H9 (cell line): Measurements from ENCODE around the gene ARID1B. TPM values are rescaled to one million over a fixed set of nuclear protein-coding genes. Genes with fewer than 3 reads are reported as not detected.

Experiments
- DNase-seq: peaks from one replicate; pipeline ENCODE4 v3.0.0-alpha.2; 2017
- H2AFZ ChIP-seq: one replicate; pipeline ENCODE4 v1.6.1; 2013; ENCODE audit warnings: mild to moderate bottlenecking, low read length, control low read depth, moderate library complexity
- H2AK5ac ChIP-seq: 2 replicates; pipeline ENCODE4 v1.6.1; 2013; ENCODE audit warnings: low read length, control low read depth, mixed read lengths; ENCODE audit not compliant: insufficient read length
- H2BK120ac ChIP-seq: one replicate; pipeline ENCODE4 v1.6.1; 2013; ENCODE audit warnings: low read depth, mild to moderate bottlenecking, low read length, control low read depth, inconsistent platforms; ENCODE audit not compliant: poor library complexity, severe bottlenecking
- H2BK12ac ChIP-seq: 2 replicates; pipeline ENCODE4 v1.6.1; 2013; ENCODE audit warnings: low read length, control low read depth, mixed read lengths, low read depth; ENCODE audit not compliant: insufficient read length
- H2BK15ac ChIP-seq: 2 replicates; pipeline ENCODE4 v1.6.1; 2013; ENCODE audit warnings: low read depth, low read length, control low read depth
- H2BK20ac ChIP-seq: one replicate; pipeline ENCODE4 v1.6.1; 2013; ENCODE audit warnings: low read depth, mild to moderate bottlenecking, low read length, control low read depth, inconsistent platforms; ENCODE audit not compliant: poor library complexity, severe bottlenecking
- H2BK5ac ChIP-seq: 2 replicates; pipeline ENCODE4 v1.6.1; 2013; ENCODE audit warnings: low read length, control low read depth, mixed read lengths; ENCODE audit not compliant: insufficient read length
- H3K14ac ChIP-seq: 2 replicates; pipeline ENCODE4 v1.6.1; 2013; ENCODE audit warnings: low read length, control low read depth; ENCODE audit not compliant: insufficient read depth
- H3K18ac ChIP-seq: 2 replicates; pipeline ENCODE4 v1.6.1; 2013; ENCODE audit warnings: low read depth, mild to moderate bottlenecking, mixed read lengths, low read length, control low read depth; ENCODE audit not compliant: insufficient read length
- H3K23ac ChIP-seq: 2 replicates; pipeline ENCODE4 v1.6.1; 2013; ENCODE audit warnings: low read length, control low read depth, mixed read lengths, low read depth; ENCODE audit not compliant: insufficient read length
- H3K23me2 ChIP-seq: 2 replicates; pipeline ENCODE4 v1.6.1; 2013; ENCODE audit warnings: low read depth, mild to moderate bottlenecking, mixed read lengths, low read length, control low read depth; ENCODE audit not compliant: insufficient read length, poor library complexity, severe bottlenecking
- H3K27ac ChIP-seq: 2 replicates; pipeline ENCODE4 v1.5.1; 2013; ENCODE audit warnings: low read length, control low read depth, mixed read lengths, low read depth; ENCODE audit not compliant: insufficient read length
- H3K27me3 ChIP-seq: 2 replicates; pipeline ENCODE4 v1.6.1; 2013; ENCODE audit warnings: low read length, control low read depth, inconsistent platforms; ENCODE audit not compliant: insufficient read depth
- H3K4ac ChIP-seq: 2 replicates; pipeline ENCODE4 v1.6.1; 2013; ENCODE audit warnings: low read depth, mild to moderate bottlenecking, control low read depth, inconsistent platforms, low read length, moderate library complexity
- H3K4me1 ChIP-seq: 2 replicates; pipeline ENCODE4 v1.6.1; 2013; ENCODE audit warnings: low read length, control low read depth, inconsistent platforms; ENCODE audit not compliant: insufficient read depth
- H3K4me2 ChIP-seq: 2 replicates; pipeline ENCODE4 v1.6.1; 2013; ENCODE audit warnings: low read length, control low read depth, mixed read lengths; ENCODE audit not compliant: insufficient read length, insufficient read depth
- H3K56ac ChIP-seq: 2 replicates; pipeline ENCODE4 v1.6.1; 2013; ENCODE audit warnings: low read depth, mild to moderate bottlenecking, mixed read lengths, low read length, control low read depth; ENCODE audit not compliant: insufficient read length
- H3K79me1 ChIP-seq: 2 replicates; pipeline ENCODE4 v1.6.1; 2013; ENCODE audit warnings: low read depth, mild to moderate bottlenecking, moderate library complexity, low read length, control low read depth, inconsistent platforms; ENCODE audit not compliant: insufficient read depth, poor library complexity, severe bottlenecking
- H3K79me2 ChIP-seq: 2 replicates; pipeline ENCODE4 v1.6.1; 2013; ENCODE audit warnings: low read length, control low read depth, inconsistent platforms; ENCODE audit not compliant: insufficient read depth
- H3K9ac ChIP-seq: 2 replicates; pipeline ENCODE4 v1.6.1; 2013; ENCODE audit warnings: low read length, control low read depth, mixed read lengths; ENCODE audit not compliant: insufficient read length; ENCODE audit errors: extremely low read depth
- H3K9me3 ChIP-seq: one replicate; pipeline ENCODE4 v1.6.1; 2013; ENCODE audit warnings: low read depth, low read length, inconsistent platforms; ENCODE audit not compliant: control insufficient read depth
- H3T11ph ChIP-seq: one replicate; pipeline ENCODE4 v1.6.1; 2013; ENCODE audit warnings: mild to moderate bottlenecking, low read length, control low read depth, inconsistent platforms
- H4K20me1 ChIP-seq: one replicate; pipeline ENCODE4 v1.6.1; 2013; ENCODE audit not compliant: control insufficient read depth, insufficient read length, insufficient read depth
- H4K5ac ChIP-seq: 2 replicates; pipeline ENCODE4 v1.6.1; 2013; ENCODE audit warnings: low read depth, mild to moderate bottlenecking, mixed read lengths, low read length, control low read depth; ENCODE audit not compliant: insufficient read length
- H4K8ac ChIP-seq: replicated peaks from 2 replicates; pipeline ENCODE4 v1.6.1; 2013; ENCODE audit warnings: low read length, control low read depth, mixed read lengths, low read depth; ENCODE audit not compliant: insufficient read length
- H4K91ac ChIP-seq: 2 replicates; pipeline ENCODE4 v1.6.1; 2013; ENCODE audit warnings: low read depth, mild to moderate bottlenecking, moderate library complexity, mixed read lengths, low read length, control low read depth; ENCODE audit not compliant: insufficient read length
- H3K27ac Mint-ChIP-seq, 3 experiments: 2 replicates in 2 of 3; 3 replicates in 1 of 3; pipeline ENCODE4 v1.8.0; 2020 to 2021; ENCODE audit warnings: mixed read lengths in 3 of 3, mild to moderate bottlenecking in 1 of 3, moderate library complexity in 1 of 3
- H3K27me3 Mint-ChIP-seq: 2 replicates; pipeline ENCODE4 v1.8.0; 2021; ENCODE audit warnings: low read depth, mild to moderate bottlenecking, moderate library complexity, mixed read lengths
- H3K36me3 Mint-ChIP-seq, 3 experiments: 2 replicates in 2 of 3; 3 replicates in 1 of 3; pipeline ENCODE4 v1.8.0; 2020 to 2021; ENCODE audit warnings: low read depth in 3 of 3, mixed read lengths in 3 of 3; ENCODE audit not compliant: insufficient read depth in 1 of 3
- H3K4me1 Mint-ChIP-seq, 2 experiments: 2 replicates each; pipeline ENCODE4 v1.8.0; 2020; ENCODE audit warnings: mixed read lengths in 2 of 2
- H3K4me3 Mint-ChIP-seq, 2 experiments: 2 replicates in 1 of 2; 3 replicates in 1 of 2; pipeline ENCODE4 v1.8.0; 2020 to 2021; ENCODE audit warnings: mild to moderate bottlenecking in 2 of 2, mixed read lengths in 2 of 2, moderate library complexity in 1 of 2
- H3K9me3 Mint-ChIP-seq, 2 experiments: 2 replicates in 1 of 2; 3 replicates in 1 of 2; pipeline ENCODE4 v1.8.0; 2020; ENCODE audit warnings: mild to moderate bottlenecking in 2 of 2, mixed read lengths in 2 of 2, moderate library complexity in 1 of 2
- WGBS: extraction: QIAGEN DNeasy Blood & Tissue Kit; methylation state at CpG from one replicate; pipeline ENCODE4 v1.1.7; 2013; ENCODE audit warnings: missing lambda C conversion rate, low lambda C conversion rate, mixed read lengths; ENCODE audit not compliant: insufficient read length; ENCODE audit errors: extremely low coverage; 5-methylcytosine and 5-hydroxymethylcytosine counted together
- total RNA-seq: library from RNA; stranded (reverse); gene quantifications from 2 replicates; pipeline ENCODE4 v1.2.1, GENCODE V29; 2021
- TF ChIP-seq, protein P1 (sequence below): fragments of 200-600 bp; sonication (generic); conservative IDR thresholded peaks from 3 replicates; pipeline ENCODE4 v1.8.0; 2021; ENCODE audit warnings: antibody characterized with exemption, mild to moderate bottlenecking

ARID1B gene
- total RNA-seq, 1 experiment from 2014 or later: 88.2 TPM

DNA sequence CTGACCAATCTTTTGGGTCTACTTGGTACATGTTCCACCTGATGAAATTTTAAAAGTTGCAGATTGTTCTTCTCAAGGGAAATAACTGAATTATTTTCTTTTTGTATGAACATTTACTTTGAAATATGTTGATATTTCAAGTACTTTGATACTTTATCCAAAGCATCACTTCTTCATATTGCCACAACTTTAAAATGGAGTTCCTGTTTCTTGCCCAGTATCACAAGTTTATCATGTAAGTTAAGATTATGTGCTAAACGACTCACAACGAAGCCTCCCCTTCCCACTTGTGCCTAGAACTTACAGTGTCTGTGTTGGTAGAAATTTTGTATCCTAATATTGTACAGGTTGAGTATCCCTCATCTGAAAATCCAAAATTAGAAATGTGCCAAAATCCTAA, 108.4 kb downstream of the ARID1B start:
- Histone ChIP-seq H3K27me3 (no peaks in the 10 kb centered on the region), H3K27ac (no peak overlapping the region), H2BK15ac (no peak overlapping the region), H3K9me3 (no peaks in the 10 kb centered on the region), H2BK5ac (no peak overlapping the region), H4K20me1 (no peaks in the 10 kb centered on the region), H2AK5ac (no peak overlapping the region), H2BK20ac (no peak overlapping the region), H3K79me1 (no peaks in the 10 kb centered on the region), H3K4me2 (no peak overlapping the region), H3K4ac (no peak overlapping the region), H3T11ph (no peak overlapping the region), H3K18ac (no peak overlapping the region), H2AFZ (no peak overlapping the region), H3K56ac (no peak overlapping the region), H3K9ac (no peak overlapping the region), H3K23ac (no peak overlapping the region), H2BK12ac (no peak overlapping the region), H4K5ac (no peak overlapping the region), H3K79me2 (peaks cover 19% of the 10 kb centered on the region; the same call in 1 of the 2 replicates), H2BK120ac (no peak overlapping the region), H4K91ac (no peak overlapping the region), H3K4me1 (peaks cover 10% of the 10 kb centered on the region; the same call in 1 of the 2 replicates), H3K14ac (no peak overlapping the region), H3K23me2 (no peaks in the 10 kb centered on the region), H4K8ac (no peak overlapping the region)
- TF ChIP-seq, protein P1, sequence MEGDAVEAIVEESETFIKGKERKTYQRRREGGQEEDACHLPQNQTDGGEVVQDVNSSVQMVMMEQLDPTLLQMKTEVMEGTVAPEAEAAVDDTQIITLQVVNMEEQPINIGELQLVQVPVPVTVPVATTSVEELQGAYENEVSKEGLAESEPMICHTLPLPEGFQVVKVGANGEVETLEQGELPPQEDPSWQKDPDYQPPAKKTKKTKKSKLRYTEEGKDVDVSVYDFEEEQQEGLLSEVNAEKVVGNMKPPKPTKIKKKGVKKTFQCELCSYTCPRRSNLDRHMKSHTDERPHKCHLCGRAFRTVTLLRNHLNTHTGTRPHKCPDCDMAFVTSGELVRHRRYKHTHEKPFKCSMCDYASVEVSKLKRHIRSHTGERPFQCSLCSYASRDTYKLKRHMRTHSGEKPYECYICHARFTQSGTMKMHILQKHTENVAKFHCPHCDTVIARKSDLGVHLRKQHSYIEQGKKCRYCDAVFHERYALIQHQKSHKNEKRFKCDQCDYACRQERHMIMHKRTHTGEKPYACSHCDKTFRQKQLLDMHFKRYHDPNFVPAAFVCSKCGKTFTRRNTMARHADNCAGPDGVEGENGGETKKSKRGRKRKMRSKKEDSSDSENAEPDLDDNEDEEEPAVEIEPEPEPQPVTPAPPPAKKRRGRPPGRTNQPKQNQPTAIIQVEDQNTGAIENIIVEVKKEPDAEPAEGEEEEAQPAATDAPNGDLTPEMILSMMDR: no peak
- Mint-ChIP-seq H3K27ac (no peak overlapping the region; a peak in 1 of 7 replicates), H3K4me1 (peaks cover 81 to 82% of the 10 kb centered on the region in 2 experiments), H3K36me3 (no peaks in the 10 kb centered on the region), H3K9me3 (no peaks in the 10 kb centered on the region), H3K27me3 (no peaks in the 10 kb centered on the region), H3K4me3 (no peak overlapping the region)
- WGBS: no CpG with 5 or more reads among the region's 2 CpGs
- DNase-seq: no peak
